GM18498 (cell line): ENCODE results near the gene PPP4R3A.
"Not testable (repeated sequence)": the region's sequence is repeated elsewhere in the genome, so short reads cannot be mapped to it uniquely, and the experiment has no call there.

Experiments used
- ATAC-seq: cut with Tn5 transposase; IDR thresholded peaks from one replicate; pipeline ENCODE4 v1.9.1; 2021; ENCODE audit warnings: mild to moderate bottlenecking, moderate library complexity; ENCODE audit not compliant: unreplicated experiment

The PPP4R3A gene

DNA sequence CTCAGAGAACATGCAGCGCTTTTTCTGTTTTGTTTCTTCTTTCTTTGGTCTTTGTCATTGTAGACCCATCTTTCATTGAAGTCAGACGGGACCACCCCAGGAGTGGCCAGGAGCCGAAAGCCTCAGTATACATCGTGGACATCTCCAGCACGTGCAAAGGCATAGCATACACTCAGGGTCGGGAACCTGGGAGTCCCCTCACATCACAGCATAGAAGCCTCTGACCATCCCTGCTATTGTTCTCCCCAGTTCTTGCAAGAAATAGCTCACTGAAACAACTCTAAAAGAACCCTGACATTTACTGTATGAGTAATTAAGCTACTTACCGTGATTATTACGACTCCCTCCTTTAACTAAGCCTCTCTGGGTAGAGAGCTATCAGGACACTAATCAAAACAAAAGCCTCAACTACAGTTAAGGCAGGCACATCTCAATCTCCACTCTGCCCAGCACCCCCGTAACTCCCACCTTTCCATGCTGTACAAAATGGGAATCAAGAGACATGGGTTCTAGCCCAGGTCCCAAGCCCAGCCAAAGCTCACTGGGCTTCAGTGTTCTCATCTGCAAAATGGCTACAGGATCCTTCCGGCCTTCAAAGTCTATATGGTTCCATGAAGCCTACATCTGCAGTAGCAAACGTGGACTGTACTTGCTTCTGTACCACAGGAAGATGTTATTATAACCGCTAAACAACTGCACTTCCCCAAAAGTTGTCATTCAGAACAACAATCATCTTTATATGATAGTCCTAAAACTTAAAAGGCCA, 99.2 kb downstream of the PPP4R3A start:
- ATAC-seq = no peak

GRCh38 chr14:91409928-91410718, 100.0 kb downstream of the PPP4R3A start:
- no peak for ATAC-seq

DNA sequence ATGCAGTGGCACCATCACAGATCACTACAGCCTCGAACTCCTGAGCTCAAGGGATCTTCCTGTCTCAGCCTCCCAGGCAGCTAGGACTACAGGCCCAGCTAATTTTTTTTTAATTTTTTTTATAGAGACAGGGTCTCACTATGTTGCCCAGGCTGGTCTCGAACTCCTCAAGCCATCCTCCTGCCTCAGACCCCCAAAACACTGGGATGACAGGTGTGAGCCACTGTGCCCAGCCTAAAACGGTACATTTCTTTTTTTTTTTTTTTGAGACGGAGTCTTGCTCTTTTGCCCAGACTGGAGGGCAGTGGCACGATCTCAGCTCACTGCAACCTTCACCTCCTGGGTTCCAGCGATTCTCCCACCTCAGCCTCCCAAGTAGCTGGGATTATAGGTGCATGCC, 100.9 kb downstream of the PPP4R3A start:
- not testable (repeated sequence) for ATAC-seq
